NCI-H2081 (cell line): ENCODE results near the gene CAPZB.

Experiments used
- DNase-seq, 2 experiments: peaks; one replicate each; lab custom pipeline; 2025; lab: John Stamatoyannopoulos, UW

The CAPZB gene

GRCh38 chr1:19448491-19449439 lies 36.6 kb downstream of the CAPZB start:
- no peak for DNase-seq

- DNase-seq, result no peak
Observed at GRCh38 chr1:19447550-19447949, 37.8 kb downstream of the CAPZB start.

GRCh38 chr1:19445417-19446342 lies 39.7 kb downstream of the CAPZB start:
- no peak for DNase-seq

GRCh38 chr1:19444296-19445021 lies 40.9 kb downstream of the CAPZB start:
- DNase-seq, result no peak

DNA sequence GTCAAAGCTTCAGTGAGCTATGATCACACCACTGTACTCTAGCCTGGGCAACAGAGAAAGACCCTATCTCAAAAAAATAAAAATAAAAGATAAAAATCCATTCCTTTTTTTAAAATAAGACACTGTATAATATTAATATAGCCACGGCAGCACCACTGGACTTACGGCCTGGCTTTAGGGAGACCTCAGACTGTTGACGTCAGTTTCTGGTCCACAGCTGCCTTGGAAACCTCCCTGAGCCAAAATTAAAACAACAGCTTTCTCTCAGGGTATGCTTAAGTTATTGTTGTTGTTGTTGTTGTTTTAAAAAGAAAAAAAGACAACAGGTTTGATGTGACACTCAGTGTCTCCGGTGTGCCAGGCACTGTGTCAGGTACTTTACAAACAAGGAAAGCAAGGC lies 42.0 kb downstream of the CAPZB start:
- DNase-seq, result no peak

DNA sequence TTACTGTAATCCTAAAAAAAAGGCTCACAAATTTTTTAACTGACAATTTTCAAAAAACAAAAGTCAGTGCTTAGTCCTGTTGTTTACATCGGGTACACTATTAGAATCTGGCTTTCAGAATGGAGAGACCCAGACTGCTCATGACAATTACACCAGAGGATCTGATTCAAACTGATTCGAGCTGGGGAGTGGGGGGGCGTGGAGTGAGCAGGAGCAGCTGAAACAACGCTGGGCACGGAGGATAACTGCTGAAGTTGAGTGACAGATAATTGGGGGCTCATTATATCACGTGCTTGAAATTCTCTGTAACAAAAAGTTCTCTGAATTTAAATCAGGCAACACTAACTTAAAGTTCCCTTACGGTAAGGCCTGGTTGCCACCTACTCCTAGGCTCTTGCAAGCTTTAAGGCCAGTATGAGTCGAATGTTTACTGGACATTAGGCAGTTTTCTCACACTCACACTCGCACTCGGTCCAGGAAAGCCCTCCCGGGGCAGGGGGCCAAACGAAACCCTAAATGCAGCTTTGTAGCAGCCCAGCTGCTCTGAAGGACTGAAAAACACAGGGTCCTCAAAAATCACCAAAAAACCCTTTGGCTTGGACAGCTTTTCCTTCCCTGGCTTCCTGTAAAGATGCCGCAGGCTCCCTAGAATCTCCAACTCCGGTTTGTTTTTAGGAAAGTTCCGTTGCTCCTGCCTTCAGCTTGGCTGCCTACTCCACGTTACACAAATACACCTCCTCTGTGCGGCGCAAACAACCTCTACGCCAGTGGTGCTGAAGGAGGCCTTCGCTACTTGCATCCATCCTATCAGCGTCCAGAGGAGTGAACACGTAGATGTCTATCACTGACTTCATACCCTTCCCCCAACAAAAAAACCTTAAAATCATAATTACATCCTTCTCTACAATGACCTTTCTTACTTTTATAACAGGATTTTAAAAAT lies 42.9 kb downstream of the CAPZB start:
- no peak for DNase-seq

- no peak for DNase-seq
Observed at GRCh38 chr1:19441048-19441780, 44.1 kb downstream of the CAPZB start.

- no peak for DNase-seq
Observed at GRCh38 chr1:19439464-19440171, 45.7 kb downstream of the CAPZB start.

DNA sequence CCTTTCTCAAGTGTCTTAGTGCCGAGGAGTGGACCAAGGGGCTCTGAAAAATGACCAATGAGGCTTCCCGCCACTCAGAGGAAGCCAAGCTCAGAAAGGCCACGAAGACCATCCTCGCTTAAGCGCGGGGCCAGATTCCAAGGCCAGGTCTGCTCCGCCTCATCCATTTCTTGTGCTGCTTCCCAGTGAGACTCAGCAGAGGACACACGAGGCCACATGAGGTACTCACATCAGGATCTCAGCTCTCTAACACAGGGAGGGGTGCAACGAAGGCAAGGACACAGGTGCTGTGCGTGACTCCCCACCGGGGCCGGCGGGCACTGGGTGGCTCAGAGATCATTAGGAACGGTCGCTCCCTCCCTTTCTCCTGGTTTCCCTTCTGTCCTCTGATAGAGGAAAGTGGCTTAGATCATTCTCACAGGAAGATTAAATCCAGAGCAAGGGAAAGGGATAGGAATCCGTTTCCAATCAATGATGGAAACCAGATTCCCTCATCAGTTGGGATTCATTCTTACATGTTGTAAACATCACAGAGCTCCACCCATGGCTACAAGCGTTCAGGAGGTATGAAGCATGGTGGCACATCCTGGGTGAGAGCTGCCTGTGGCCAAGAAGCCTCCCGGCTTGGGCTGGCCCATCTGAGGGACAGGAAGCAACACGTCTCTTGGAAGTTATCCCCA lies 46.7 kb downstream of the CAPZB start:
- no peak for DNase-seq

DNA sequence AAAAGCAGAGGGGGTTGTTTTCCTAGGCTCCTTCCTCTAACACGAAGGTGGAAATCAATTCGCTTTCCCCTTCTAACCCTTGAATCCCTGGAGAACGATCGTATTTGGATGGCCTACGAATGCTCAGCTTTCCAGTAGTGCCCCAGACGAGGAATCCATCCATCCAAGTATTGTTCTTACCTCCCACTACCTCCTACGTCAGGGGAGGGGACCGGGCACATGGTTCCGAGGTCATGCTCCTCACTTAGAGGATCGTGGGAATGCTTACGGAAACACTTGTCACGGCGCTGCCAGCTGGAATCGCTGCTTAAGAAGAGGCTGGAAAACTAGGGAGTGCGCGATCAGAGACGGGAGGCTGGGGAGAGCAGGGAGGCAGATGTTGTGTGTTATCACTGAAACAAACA lies 47.4 kb downstream of the CAPZB start:
- no peak for DNase-seq

DNA sequence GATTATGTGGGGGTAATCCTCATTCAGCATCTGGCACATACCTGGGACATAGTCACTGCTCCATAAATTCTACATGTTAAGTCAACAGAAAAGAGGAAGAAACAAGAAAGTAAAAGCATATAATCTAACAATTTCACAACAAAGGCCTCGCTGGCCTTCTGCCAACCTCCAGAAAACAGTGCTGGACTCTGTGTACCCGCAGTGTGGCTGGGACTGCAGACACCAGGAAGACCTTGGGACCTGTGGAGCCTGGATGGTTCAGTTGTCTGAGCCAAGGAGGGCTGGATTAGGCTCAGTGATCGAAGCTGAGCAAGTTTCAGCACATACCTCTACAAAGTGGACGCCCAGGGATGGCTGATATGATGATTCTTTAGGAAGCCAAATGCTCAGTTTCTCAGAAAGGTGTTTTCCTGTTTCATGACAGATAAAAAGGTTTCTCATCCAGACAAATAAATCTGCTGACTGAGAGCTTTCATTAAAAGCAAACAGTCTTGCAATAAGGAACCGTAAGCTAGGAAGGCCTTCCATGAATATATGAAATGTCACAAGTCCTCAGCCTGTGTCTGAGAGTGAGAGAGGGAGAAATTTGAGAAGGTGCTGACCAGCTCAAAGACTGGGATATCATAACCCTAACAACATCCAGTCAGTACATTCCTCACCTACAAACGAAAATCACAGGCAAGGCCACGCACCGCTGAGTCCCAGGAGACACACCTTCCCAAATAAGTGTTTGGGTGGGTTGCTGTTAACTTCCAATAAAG lies 48.4 kb downstream of the CAPZB start:
- no peak for DNase-seq

DNA sequence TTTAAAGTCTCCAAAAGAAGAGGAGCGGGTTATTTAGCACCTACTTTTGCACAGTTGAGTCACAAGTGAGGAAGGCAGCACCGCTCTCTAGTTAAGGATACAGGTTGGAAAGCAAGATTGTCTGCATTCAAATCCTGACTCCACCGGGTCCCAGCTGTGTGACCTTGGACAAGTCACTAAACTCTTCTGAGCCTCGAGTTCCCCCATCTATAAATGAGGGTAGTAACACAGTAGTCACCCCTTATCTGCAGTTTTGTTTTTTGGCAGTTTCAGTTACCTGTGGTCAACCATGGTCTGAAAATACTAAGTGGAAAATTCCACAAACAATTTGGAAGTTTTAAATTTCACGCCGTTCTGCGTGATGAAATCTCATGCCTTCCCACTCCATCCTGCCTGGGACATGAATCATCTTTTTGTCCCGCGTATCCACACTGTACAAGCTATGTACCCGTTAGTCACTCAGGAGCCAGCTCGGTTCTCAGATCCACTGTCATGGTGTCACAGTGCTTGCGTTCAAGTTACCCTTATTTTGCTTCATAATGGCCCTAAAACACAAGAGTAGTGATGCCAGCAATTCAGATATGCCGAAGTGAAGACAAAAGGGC lies 49.4 kb downstream of the CAPZB start:
- DNase-seq, result no peak

GRCh38 chr1:19435181-19435580 lies 50.2 kb downstream of the CAPZB start:
- DNase-seq, result no peak

GRCh38 chr1:19433719-19433998 lies 51.7 kb downstream of the CAPZB start:
- DNase-seq, result no peak

DNA sequence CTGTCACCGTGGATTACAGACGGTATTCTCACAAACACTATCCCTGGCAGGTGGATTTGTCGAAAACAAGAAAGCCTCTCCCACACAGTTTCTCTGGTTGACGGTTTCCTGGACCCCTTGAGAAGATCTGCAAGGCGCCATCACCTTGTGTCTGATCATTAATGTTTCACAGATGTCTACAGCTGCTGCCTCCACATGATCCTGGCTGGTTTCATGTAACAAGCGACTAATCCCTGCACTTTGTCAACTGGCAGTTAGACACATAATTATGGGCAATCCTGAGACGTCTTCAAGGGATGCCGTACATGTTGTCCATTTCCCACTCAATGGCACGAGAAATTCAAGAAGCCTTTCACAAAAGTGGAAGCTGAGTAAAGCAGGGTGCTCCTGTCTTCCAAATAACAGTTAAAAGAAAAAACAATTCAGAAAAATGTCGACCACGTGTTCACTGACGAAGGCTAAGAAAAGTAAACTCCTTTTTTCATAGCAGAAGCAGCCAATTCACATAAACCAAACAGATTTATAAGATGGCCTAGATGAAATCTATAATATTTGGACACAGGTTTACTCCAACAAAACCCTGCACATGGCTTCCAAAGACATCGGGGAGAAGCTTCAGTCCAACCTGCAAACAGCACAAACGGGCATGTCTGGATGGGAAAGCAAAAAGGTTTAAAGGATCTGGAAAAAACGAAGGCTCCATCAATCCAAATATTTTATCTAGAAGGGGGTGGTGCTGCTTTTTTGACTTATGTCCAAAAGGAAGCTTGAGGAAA lies 52.2 kb downstream of the CAPZB start:
- DNase-seq, result no peak

GRCh38 chr1:19430121-19431068 lies 54.9 kb downstream of the CAPZB start:
- DNase-seq, result peak in 1 of 2 experiments; percentile 35
